HFFc6 (cell line): ENCODE measurements around the gene IMP3. TPM values are rescaled to one million over a fixed set of nuclear protein-coding genes. Genes with fewer than 3 reads are reported as not detected.
"Not testable (repeated sequence)": the region's sequence is repeated elsewhere in the genome, so short reads cannot be mapped to it uniquely, and the experiment has no call there.

Source experiments
- DNase-seq: peaks from one replicate; pipeline ENCODE4 v3.0.0-alpha.2; 2018
- H3K27ac Mint-ChIP-seq: 2 replicates; pipeline ENCODE4 v1.8.0; 2020; ENCODE audit warnings: mild to moderate bottlenecking, mixed read lengths
- H3K27me3 Mint-ChIP-seq: 2 replicates; pipeline ENCODE4 v1.8.0; 2021; ENCODE audit warnings: mild to moderate bottlenecking, moderate library complexity, mixed read lengths; ENCODE audit not compliant: insufficient read depth
- H3K36me3 Mint-ChIP-seq: 2 replicates; pipeline ENCODE4 v1.8.0; 2021; ENCODE audit warnings: low read depth, mixed read lengths
- H3K4me1 Mint-ChIP-seq: 2 replicates; pipeline ENCODE4 v1.8.0; 2020; ENCODE audit warnings: low read depth, mixed read lengths
- H3K4me3 Mint-ChIP-seq: 2 replicates; pipeline ENCODE4 v1.8.0; 2020; ENCODE audit warnings: mild to moderate bottlenecking, moderate library complexity, mixed read lengths
- H3K9me3 Mint-ChIP-seq: 2 replicates; pipeline ENCODE4 v1.8.0; 2020; ENCODE audit warnings: mild to moderate bottlenecking, mixed read lengths
- CTCF ChIP-seq: fragments of 200-600 bp; sonication (generic); IDR thresholded peaks from 2 replicates; pipeline ENCODE4 v1.5.0; 2021; ENCODE audit warnings: antibody characterized with exemption, mild to moderate bottlenecking
- total RNA-seq, 6 experiments: library from RNA; stranded (reverse); fragmentation: NEBNext Ultra II Directional; extraction: Animal tissue kit (Norgen Biotek cat#: 25700); gene quantifications; 2 replicates in 1 of 6; 3 replicates in 5 of 6; pipeline ENCODE4 v1.2.3, GENCODE V29; 2021

IMP3 gene
- total RNA-seq, 6 experiments from 2014 or later: 55.1 to 62.9 (median 58.7) TPM

- Mint-ChIP-seq H3K4me3 (peak overlapping the region; percentile 89), H3K27ac (peak overlapping the region; percentile 93), H3K36me3 (peaks cover 7% of the 10 kb centered on the region), H3K9me3 (no peaks in the 10 kb centered on the region), H3K27me3 (peaks cover 2% of the 10 kb centered on the region; the same call in 1 of the 2 replicates), H3K4me1 (peaks cover 64% of the 10 kb centered on the region)
- DNase-seq: no peak
- TF ChIP-seq CTCF: peak; percentile 59; the same call in 1 of the 2 replicates
Observed at GRCh38 chr15:75640483-75641178, 607 bp upstream of the IMP3 start.

- peaks cover 7% of the 10 kb centered on the region for H3K36me3 Mint-ChIP-seq
- peaks cover 54% of the 10 kb centered on the region for H3K4me1 Mint-ChIP-seq
- peaks cover under 1% of the 10 kb centered on the region; the same call in 1 of the 2 replicates for H3K27me3 Mint-ChIP-seq
- no peaks in the 10 kb centered on the region for H3K9me3 Mint-ChIP-seq
- peak overlapping the region; percentile 93 for H3K27ac Mint-ChIP-seq
- H3K4me3 Mint-ChIP-seq: peak overlapping the region; percentile 89
- no peak for TF ChIP-seq CTCF
- no peak for DNase-seq
Observed at GRCh38 chr15:75639191-75639708, 774 bp downstream of the IMP3 start.

- H3K9me3 Mint-ChIP-seq: no peaks in the 10 kb centered on the region
- peak overlapping the region; percentile 89 for H3K4me3 Mint-ChIP-seq
- H3K27ac Mint-ChIP-seq: peak overlapping the region; percentile 93; the same call in 1 of the 2 replicates
Observed at GRCh38 chr15:75637245-75638009, 2.6 kb downstream of the IMP3 start.

GRCh38 chr15:75636026-75636425 lies 4.0 kb downstream of the IMP3 start:
- Mint-ChIP-seq H3K27me3 (no peaks in the 10 kb centered on the region), H3K27ac (no peak overlapping the region), H3K36me3 (peaks cover 7% of the 10 kb centered on the region), H3K4me3 (no peak overlapping the region), H3K9me3 (no peaks in the 10 kb centered on the region), H3K4me1 (peaks cover 30% of the 10 kb centered on the region)
- TF ChIP-seq CTCF: no peak
- DNase-seq: no peak

More at GRCh38 chr15:75637245-75638009, 2.6 kb downstream of the IMP3 start:
- H3K27me3 Mint-ChIP-seq: no peaks in the 10 kb centered on the region
- peaks cover 38% of the 10 kb centered on the region for H3K4me1 Mint-ChIP-seq
- no peak for TF ChIP-seq CTCF
- DNase-seq: no peak
- peaks cover 7% of the 10 kb centered on the region for H3K36me3 Mint-ChIP-seq

GRCh38 chr15:75633922-75634321 lies 6.1 kb downstream of the IMP3 start:
- not testable (repeated sequence) for H3K36me3 Mint-ChIP-seq, DNase-seq, H3K4me3 Mint-ChIP-seq, H3K27me3 Mint-ChIP-seq, H3K9me3 Mint-ChIP-seq, H3K27ac Mint-ChIP-seq
- H3K4me1 Mint-ChIP-seq: peaks cover 20% of the 10 kb centered on the region

GRCh38 chr15:75631935-75632334 lies 8.1 kb downstream of the IMP3 start:
- H3K36me3 Mint-ChIP-seq: no peaks in the 10 kb centered on the region
- no peak overlapping the region for H3K4me3 Mint-ChIP-seq
- H3K4me1 Mint-ChIP-seq: peaks cover 10% of the 10 kb centered on the region
- no peaks in the 10 kb centered on the region for H3K27me3 Mint-ChIP-seq
- no peaks in the 10 kb centered on the region for H3K9me3 Mint-ChIP-seq
- DNase-seq: no peak
- no peak overlapping the region for H3K27ac Mint-ChIP-seq
- TF ChIP-seq CTCF: no peak
